Activated CD4-positive, alpha-beta memory T cell treated with anti-CD3 and anti-CD28 coated beads, Interleukin-2, amount 10 ng/mL, durations not matched to agents 7 days and 5 days (primary cell): ENCODE measurements around the gene KRTAP9-1. TPM values are rescaled to one million over a fixed set of nuclear protein-coding genes. Genes with fewer than 3 reads are reported as not detected.

ENCODE experiments used
- CTCF ChIA-PET: fragments of 350-600 bp; sonication (Branson Sonifier 250); formaldehyde crosslinking; loops from one replicate; lab custom pipeline; 2021; ENCODE audit warnings: antibody characterized with exemption, inconsistent platforms; lab: Charles Lee
- POLR2A ChIA-PET: fragments of 350-600 bp; sonication (Branson Sonifier 250); formaldehyde crosslinking; loops from one replicate; lab custom pipeline; 2021; ENCODE audit warnings: antibody characterized with exemption; lab: Charles Lee
- DNase-seq: peaks from one replicate; pipeline ENCODE4 v3.0.0-alpha.2; 2020
- H3K27ac Mint-ChIP-seq: one replicate; pipeline ENCODE4 v1.8.0; 2021; ENCODE audit warnings: mild to moderate bottlenecking, mixed read lengths
- H3K27me3 Mint-ChIP-seq: one replicate; pipeline ENCODE4 v1.8.0; 2021; ENCODE audit warnings: mixed read lengths
- H3K36me3 Mint-ChIP-seq: one replicate; pipeline ENCODE4 v1.8.0; 2021; ENCODE audit warnings: low read depth, mixed read lengths
- H3K4me1 Mint-ChIP-seq: one replicate; pipeline ENCODE4 v1.8.0; 2021; ENCODE audit warnings: mixed read lengths
- H3K4me3 Mint-ChIP-seq: one replicate; pipeline ENCODE4 v1.8.0; 2021; ENCODE audit warnings: mild to moderate bottlenecking, mixed read lengths
- H3K9me3 Mint-ChIP-seq: one replicate; pipeline ENCODE4 v1.8.0; 2021; ENCODE audit warnings: mixed read lengths
- total RNA-seq, 2 experiments: library from RNA; stranded (reverse); gene quantifications; one replicate each; pipeline ENCODE4 v1.2.3, GENCODE V29; 2021

Gene KRTAP9-1
- total RNA-seq, 2 experiments from 2014 or later = not detected

DNA sequence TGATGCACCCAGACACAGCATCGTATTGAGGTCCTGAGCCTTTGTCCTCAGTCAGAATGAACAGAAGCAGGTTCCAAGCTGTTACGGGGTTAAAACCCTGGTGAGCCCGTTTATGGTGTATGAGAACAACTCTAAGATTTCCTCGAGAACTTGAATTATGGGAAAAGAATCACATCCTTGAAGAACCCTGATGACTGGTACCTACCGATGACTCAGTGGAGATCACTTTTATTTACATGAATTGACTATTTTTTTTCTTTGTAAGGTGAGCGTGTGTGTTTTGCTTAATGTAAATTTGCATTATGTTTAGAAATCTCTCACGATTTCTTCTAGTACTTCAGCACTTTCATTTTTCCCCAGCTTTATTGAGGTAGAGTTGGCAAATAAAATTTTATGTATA, 25.9 kb upstream of the KRTAP9-1 start:
- Mint-ChIP-seq H3K4me3 (no peak overlapping the region), H3K27me3 (no peaks in the 10 kb centered on the region), H3K36me3 (no peaks in the 10 kb centered on the region), H3K9me3 (no peaks in the 10 kb centered on the region), H3K4me1 (no peaks in the 10 kb centered on the region), H3K27ac (no peak overlapping the region)
- POLR2A ChIA-PET = no interaction called here
- CTCF ChIA-PET = no interaction called here
- DNase-seq = no peak

DNA sequence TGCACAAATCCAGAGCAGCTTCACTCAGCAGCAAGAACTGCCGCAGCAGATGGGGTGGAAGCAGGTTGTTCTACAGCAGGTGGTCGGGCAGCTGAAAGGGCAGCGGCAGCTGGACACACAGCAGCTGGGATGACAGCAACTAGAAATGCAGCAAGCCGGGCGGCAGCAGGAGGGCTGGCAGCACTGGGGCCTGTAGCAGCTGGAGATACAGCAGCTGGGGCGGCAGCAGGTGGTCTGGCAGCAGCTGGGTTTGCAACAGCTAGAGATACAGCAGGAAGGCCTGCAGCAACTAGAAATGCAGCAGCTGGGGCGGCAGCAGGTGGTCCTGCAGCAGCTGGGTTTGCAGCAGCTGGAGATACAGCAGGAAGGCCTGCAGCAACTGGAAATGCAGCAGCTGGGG, 22.1 kb upstream of the KRTAP9-1 start:
- Mint-ChIP-seq H3K4me3 (no peak overlapping the region), H3K27me3 (peaks cover 2% of the 10 kb centered on the region), H3K4me1 (no peaks in the 10 kb centered on the region), H3K36me3 (no peaks in the 10 kb centered on the region), H3K9me3 (no peaks in the 10 kb centered on the region), H3K27ac (no peak overlapping the region)
- CTCF ChIA-PET = no interaction called here
- no peak for DNase-seq
- POLR2A ChIA-PET = no interaction called here

DNA sequence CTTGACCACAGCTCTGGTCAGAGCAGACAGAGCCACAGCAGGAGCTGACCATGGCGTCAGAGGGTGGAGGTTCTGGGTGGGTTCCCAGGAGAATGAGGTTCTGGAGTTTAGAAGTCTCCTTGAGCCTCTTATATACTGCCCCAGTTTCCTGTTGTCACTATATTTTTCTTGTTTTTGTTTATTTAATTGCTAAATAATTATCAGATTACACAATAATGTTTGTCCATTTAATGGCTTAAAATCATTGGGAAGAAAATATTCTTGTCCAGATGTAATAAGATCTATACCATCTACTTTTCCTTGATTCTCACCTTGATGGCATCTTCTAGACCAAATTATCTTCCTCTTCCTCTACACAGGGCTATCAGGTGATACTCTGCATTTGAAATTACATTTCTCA, 21.6 kb upstream of the KRTAP9-1 start, which contains the start of gene KRTAP4-3:
KRTAP4-3 (minus strand) TSS at position 101 of the 400 bp plus-strand sequence; CDS start at position 52, 49 bp downstream.
- H3K36me3 Mint-ChIP-seq = no peaks in the 10 kb centered on the region
- H3K27me3 Mint-ChIP-seq = peaks cover 2% of the 10 kb centered on the region
- POLR2A ChIA-PET = no interaction called here
- CTCF ChIA-PET = no interaction called here
- H3K4me1 Mint-ChIP-seq = no peaks in the 10 kb centered on the region
- H3K27ac Mint-ChIP-seq = no peak within 1 kb of the TSS
- H3K9me3 Mint-ChIP-seq = no peaks in the 10 kb centered on the region
- H3K4me3 Mint-ChIP-seq = no peak within 1 kb of the TSS
- no peak for DNase-seq

DNA sequence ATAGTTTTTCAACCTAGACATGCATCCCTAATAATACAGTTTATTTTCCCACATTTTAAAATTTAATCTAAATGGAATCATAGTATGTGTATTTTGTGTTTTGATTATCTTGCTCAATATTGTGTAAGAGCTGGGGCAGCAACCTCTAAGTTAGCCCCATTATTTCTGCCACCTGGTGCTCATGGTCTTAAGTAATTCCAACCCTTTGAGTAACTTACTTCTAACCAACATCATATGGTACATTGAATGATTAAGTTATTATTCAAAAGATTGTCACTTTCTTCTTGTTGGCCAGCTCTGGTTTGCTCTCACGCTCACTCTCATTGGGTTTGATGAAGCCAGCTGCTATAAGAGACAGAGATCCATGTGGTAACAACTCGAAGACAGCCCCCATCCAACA, 17.8 kb upstream of the KRTAP9-1 start:
- Mint-ChIP-seq H3K27ac (no peak overlapping the region), H3K4me3 (no peak overlapping the region), H3K27me3 (peaks cover 2% of the 10 kb centered on the region), H3K36me3 (no peaks in the 10 kb centered on the region), H3K9me3 (no peaks in the 10 kb centered on the region), H3K4me1 (no peaks in the 10 kb centered on the region)
- POLR2A ChIA-PET = no interaction called here
- CTCF ChIA-PET = no interaction called here
- no peak for DNase-seq

DNA sequence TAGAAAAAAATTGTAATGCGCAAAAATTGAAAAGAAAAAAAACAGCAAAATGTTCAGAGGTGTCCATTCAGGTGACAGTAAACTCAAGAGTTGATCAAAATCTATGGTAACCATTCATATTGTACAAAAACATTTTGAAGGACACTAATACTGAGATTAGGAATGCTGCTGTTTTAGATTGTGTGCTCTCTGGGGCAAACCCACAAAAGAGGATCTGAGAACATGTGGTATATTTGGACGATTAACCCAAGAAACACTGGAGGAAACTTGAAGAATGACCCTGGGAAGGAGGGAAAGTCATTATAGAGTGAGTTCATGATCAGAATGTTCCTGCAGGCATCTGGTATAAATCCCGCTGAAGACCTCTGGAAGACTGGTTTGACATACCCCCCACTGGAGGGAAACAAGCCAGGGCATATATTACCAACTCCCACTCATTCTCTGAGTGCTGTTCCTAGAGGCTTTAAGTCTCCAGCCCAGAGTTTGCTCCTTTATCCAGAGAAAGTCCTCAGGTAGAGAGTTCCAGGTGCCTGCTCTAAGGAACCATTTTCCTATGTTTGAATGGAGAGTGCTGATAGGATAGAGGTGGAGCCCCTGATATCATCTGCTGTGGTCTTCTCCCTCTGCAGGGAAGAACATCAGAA, 12.8 kb upstream of the KRTAP9-1 start:
- Mint-ChIP-seq H3K4me3 (no peak overlapping the region), H3K27me3 (peaks cover 5% of the 10 kb centered on the region), H3K4me1 (no peaks in the 10 kb centered on the region), H3K27ac (no peak overlapping the region), H3K9me3 (no peaks in the 10 kb centered on the region), H3K36me3 (no peaks in the 10 kb centered on the region)
- no peak for DNase-seq
- POLR2A ChIA-PET = no interaction called here
- CTCF ChIA-PET = no interaction called here

DNA sequence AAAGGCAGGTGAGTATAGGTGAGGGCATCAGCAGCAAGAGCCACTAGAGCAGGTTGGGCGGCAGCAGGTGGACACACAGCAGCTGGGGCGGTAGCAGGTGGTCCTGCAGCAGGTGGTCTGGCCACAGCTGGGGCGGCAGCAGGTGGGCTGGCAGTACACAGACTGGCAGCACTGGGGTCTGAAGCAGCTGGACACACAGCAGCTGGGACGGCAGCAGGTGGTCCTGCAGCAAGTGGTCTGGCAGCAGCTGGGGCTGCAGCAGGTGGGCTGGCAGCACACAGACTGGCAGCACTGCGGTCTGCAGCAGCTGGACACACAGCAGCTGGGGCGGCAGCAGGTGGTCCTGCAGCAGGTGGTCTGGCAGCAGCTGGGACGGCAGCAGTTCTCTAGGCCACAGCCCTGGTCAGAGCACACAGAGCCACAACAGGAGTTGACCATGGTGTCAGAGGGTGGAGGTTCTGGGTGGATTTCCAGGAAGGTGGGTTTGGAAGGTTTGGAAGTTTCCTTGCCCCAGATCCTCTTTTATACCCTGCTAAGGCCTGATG, 11.9 kb upstream of the KRTAP9-1 start, which contains the start of gene KRTAP4-2:
KRTAP4-2 (minus strand) TSS at position 495 of the 545 bp plus-strand sequence; CDS start at position 438, 57 bp downstream.
- no peaks in the 10 kb centered on the region for H3K4me1 Mint-ChIP-seq
- no peaks in the 10 kb centered on the region for H3K9me3 Mint-ChIP-seq
- no peak within 1 kb of the TSS for H3K27ac Mint-ChIP-seq
- no peak for DNase-seq
- H3K27me3 Mint-ChIP-seq = peaks cover 3% of the 10 kb centered on the region
- H3K4me3 Mint-ChIP-seq = no peak within 1 kb of the TSS
- POLR2A ChIA-PET = no interaction called here
- CTCF ChIA-PET = no interaction called here
- no peaks in the 10 kb centered on the region for H3K36me3 Mint-ChIP-seq

DNA sequence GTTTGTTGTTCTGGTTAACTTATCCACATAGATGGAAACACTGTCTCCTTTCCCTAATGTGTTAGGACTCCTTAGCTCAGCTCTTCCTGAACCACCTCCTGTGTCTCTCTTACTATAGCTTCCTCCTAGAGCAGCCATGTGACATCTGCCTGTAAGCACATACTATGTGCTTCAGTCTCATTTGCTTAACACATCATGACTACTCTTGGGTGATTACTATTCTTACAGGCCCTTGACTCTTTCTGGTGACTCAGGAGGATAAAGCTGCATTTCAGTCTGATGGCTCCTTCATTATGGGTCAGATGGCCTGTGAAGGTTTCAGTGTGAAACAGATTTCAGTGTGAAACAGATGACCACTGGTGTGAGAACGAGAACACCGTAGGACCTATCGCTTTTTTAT, 11.3 kb upstream of the KRTAP9-1 start:
- DNase-seq = no peak
- Mint-ChIP-seq H3K36me3 (no peaks in the 10 kb centered on the region), H3K9me3 (no peaks in the 10 kb centered on the region), H3K27me3 (peaks cover 3% of the 10 kb centered on the region), H3K27ac (no peak overlapping the region), H3K4me1 (no peaks in the 10 kb centered on the region), H3K4me3 (no peak overlapping the region)
- POLR2A ChIA-PET = interaction anchor here (0.8 kb wide), 1 partner anchor 9 kb away, joined by 3 read pairs; no protein-coding TSS in a partner anchor
- CTCF ChIA-PET = no interaction called here

DNA sequence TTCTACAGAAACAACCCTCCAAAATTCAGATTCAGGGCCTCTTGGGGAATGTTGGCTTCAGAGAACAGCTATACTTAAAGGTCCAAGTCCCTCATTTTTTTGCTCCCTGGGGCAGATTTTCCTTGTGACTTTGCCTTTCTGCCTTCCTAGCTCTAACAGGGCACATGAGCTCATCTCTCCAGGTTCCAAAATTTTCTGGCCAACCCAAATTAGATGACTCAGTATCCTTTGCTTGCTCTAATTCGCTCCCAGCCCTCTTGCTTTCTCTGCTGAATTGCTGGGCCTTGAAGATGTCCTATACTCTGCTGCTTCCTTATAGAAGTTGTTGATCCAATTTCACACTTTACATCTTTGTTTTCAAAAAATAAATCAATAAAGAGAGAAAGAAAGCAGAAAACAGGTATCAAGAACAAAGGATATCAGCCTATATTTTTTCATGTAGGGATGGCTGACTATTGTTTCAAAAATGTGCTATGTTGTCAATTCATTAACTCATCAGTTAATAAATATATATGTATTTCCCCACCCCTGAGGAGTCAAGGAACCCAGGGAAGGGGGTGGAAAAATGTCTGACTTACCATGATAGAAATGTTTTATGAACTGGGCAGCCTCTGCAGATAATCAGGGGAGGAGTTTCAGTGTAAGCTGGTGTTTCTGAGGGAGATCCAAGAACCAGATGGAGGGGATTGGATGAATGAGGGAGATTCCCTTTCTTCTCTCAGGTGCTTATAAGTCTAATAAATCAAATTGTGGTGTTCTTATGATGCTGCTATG, 10.7 kb upstream of the KRTAP9-1 start:
- Mint-ChIP-seq H3K36me3 (no peaks in the 10 kb centered on the region), H3K27me3 (peaks cover 3% of the 10 kb centered on the region), H3K9me3 (no peaks in the 10 kb centered on the region), H3K4me3 (no peak overlapping the region), H3K4me1 (no peaks in the 10 kb centered on the region), H3K27ac (no peak overlapping the region)
- ChIA-PET CTCF (no interaction called here), POLR2A (interaction anchor here (0.8 kb wide), 1 partner anchor 9 kb away, joined by 3 read pairs; no protein-coding TSS in a partner anchor)
- DNase-seq = no peak

DNA sequence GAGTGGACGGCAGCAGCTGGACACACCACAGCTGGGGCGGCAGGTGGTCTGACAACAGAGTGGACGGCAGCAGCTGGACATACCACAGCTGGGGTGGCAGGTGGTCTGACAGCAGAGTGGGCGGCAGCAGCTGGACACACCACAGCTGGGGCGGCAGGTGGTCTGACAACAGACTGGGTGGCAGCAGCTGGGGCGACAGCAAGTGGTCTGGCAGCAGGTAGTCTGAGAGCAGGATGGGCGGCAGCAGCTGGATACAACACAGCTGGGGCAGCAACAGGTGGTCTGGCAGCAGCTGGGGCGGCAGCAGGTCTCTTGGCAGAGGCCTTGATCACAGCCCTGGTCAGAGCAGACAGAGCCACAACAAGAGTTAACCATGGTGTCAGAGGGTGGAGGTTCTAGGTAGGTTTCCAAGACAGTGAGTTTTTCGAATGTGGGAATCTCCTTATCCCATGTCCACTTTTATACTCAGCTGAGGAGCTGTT, 5.2 kb upstream of the KRTAP9-1 start, which contains the start of gene KRTAP4-1:
KRTAP4-1 (minus strand) TSS at position 432 of the 482 bp plus-strand sequence; CDS start at position 375, 57 bp downstream.
- H3K27ac Mint-ChIP-seq = no peak within 1 kb of the TSS
- no peak within 1 kb of the TSS for H3K4me3 Mint-ChIP-seq
- H3K27me3 Mint-ChIP-seq = no peaks in the 10 kb centered on the region
- no peaks in the 10 kb centered on the region for H3K9me3 Mint-ChIP-seq
- no peaks in the 10 kb centered on the region for H3K36me3 Mint-ChIP-seq
- no peak for DNase-seq
- POLR2A ChIA-PET = no interaction called here
- no peaks in the 10 kb centered on the region for H3K4me1 Mint-ChIP-seq
- CTCF ChIA-PET = no interaction called here

DNA sequence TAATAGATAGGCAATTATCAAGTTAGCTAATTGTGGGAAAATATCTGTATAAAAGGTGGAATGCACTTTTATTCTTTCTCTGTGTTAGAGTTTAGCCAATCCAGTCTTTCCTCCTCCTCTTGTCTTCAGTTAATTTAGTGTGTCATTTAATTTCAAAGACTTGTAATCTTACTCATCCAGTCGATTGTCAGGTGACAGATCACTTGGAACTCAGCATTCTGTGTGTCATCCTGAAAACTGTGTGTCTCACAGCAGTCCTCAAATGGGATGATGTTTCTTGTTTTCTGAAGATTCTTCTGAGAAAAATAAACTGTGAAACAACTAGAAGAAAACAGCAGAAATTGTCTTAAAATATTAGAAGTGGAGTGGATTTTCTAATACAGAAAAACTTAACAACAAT, 4.7 kb upstream of the KRTAP9-1 start:
- CTCF ChIA-PET = no interaction called here
- POLR2A ChIA-PET = no interaction called here
- no peak overlapping the region for H3K4me3 Mint-ChIP-seq

DNA sequence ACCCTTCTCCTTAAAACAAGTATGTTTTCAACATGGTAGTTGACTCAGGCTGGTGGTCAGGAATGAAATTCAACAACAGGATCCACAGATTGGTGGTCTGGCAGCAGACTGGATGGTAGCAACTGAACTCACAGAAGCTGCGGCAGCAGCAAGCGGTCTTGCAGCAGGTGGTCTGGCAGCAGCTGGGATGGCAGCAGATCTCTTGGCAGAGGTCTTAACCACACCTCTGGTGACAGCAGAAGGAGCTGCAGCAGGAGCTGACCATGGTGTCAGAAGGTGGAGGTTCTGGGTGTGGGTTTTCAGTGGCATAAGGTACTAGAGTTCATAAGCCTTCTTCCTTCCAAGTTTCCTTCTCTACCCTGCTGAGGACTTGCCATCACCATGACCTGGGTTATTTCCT, 2.8 kb upstream of the KRTAP9-1 start:
- no peak overlapping the region for H3K4me3 Mint-ChIP-seq
- no peaks in the 10 kb centered on the region for H3K4me1 Mint-ChIP-seq
- ChIA-PET CTCF (no interaction called here), POLR2A (no interaction called here)
- H3K27ac Mint-ChIP-seq = no peak overlapping the region
- DNase-seq = no peak
- no peaks in the 10 kb centered on the region for H3K9me3 Mint-ChIP-seq
- peaks cover 6% of the 10 kb centered on the region for H3K27me3 Mint-ChIP-seq
- H3K36me3 Mint-ChIP-seq = no peaks in the 10 kb centered on the region

More for the DNA sequence above, 4.7 kb upstream of the KRTAP9-1 start:
- no peaks in the 10 kb centered on the region for H3K4me1 Mint-ChIP-seq
- no peak for DNase-seq
- no peaks in the 10 kb centered on the region for H3K27me3 Mint-ChIP-seq
- no peaks in the 10 kb centered on the region for H3K9me3 Mint-ChIP-seq
- no peaks in the 10 kb centered on the region for H3K36me3 Mint-ChIP-seq
- H3K27ac Mint-ChIP-seq = no peak overlapping the region

DNA sequence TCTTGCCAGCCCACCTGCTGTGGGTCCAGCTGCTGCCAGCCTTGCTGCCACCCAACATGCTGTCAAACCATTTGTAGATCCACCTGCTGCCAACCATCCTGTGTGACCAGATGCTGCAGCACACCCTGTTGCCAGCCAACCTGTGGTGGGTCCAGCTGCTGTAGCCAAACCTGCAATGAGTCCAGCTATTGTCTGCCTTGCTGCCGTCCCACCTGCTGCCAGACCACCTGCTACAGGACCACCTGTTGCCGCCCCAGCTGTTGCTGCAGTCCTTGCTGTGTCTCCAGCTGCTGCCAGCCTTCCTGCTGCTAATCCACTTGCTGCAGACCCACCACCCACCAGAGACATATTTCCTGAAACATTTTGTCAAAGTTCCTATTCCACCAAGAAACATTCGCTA, 641 bp downstream of the KRTAP9-1 start:
- H3K27me3 Mint-ChIP-seq = peaks cover 9% of the 10 kb centered on the region
- H3K36me3 Mint-ChIP-seq = no peaks in the 10 kb centered on the region
- POLR2A ChIA-PET = no interaction called here
- no peak for DNase-seq
- no peaks in the 10 kb centered on the region for H3K4me1 Mint-ChIP-seq
- H3K4me3 Mint-ChIP-seq = no peak overlapping the region
- no peaks in the 10 kb centered on the region for H3K9me3 Mint-ChIP-seq
- no peak overlapping the region for H3K27ac Mint-ChIP-seq
- CTCF ChIA-PET = no interaction called here

DNA sequence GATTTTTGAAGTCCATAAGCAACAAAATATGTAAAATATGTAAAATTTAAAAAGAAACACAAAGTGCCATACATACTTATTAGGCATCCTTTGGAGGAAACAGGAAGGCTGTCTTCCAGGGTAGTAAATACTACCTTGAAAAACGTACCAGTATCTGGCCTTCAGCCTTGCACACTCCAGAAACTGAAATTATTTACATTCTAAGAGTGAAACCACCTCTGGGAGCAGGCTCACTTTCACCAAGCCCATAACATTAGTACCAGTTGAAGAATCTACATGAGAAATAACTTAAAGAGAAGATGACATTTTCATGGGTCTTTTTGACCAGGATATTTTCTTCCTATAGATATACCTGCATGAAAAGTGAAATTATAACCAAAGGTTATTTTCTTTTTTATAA, 6.4 kb downstream of the KRTAP9-1 start:
- no peaks in the 10 kb centered on the region for H3K4me1 Mint-ChIP-seq
- H3K27ac Mint-ChIP-seq = no peak overlapping the region
- no peaks in the 10 kb centered on the region for H3K9me3 Mint-ChIP-seq
- no peak overlapping the region for H3K4me3 Mint-ChIP-seq
- ChIA-PET CTCF (no interaction called here), POLR2A (interaction anchor here (0.9 kb wide), 1 partner anchor 14 kb away, joined by 3 read pairs; no protein-coding TSS in a partner anchor)
- H3K36me3 Mint-ChIP-seq = no peaks in the 10 kb centered on the region
- no peak for DNase-seq
- peaks cover 16% of the 10 kb centered on the region for H3K27me3 Mint-ChIP-seq
